Neural progenitor cell (in vitro differentiated cells): Measurements from ENCODE around the gene SMAD2. TPM values are rescaled to one million over a fixed set of nuclear protein-coding genes. Genes with fewer than 3 reads are reported as not detected.
A peak's percentile ranks its signal among the peaks of the same experiment; 100 is the strongest.

Experiments
- DNase-seq: peaks from one replicate; pipeline ENCODE4 v3.0.0-alpha.2; 2016; ENCODE audit warnings: low spot score
- H2AFZ ChIP-seq: fragments of 200-600 bp; sonication (generic); replicated peaks from 2 replicates; pipeline ENCODE4 v1.6.1; 2016; ENCODE audit warnings: antibody characterized with exemption
- H3F3A ChIP-seq: fragments of 200-600 bp; sonication (generic); 2 replicates; pipeline ENCODE4 v1.6.1; 2016; ENCODE audit warnings: antibody characterized with exemption, low read depth
- H3K27ac ChIP-seq: fragments of 200-600 bp; sonication (generic); 2 replicates; pipeline ENCODE4 v1.5.1; 2016; ENCODE audit warnings: mild to moderate bottlenecking
- H3K27me3 ChIP-seq: fragments of 200-600 bp; sonication (generic); 2 replicates; pipeline ENCODE4 v1.6.1; 2016; ENCODE audit warnings: mild to moderate bottlenecking, moderate library complexity
- H3K36me3 ChIP-seq: fragments of 200-600 bp; sonication (generic); 2 replicates; pipeline ENCODE4 v1.5.1; 2016
- H3K4me1 ChIP-seq: fragments of 200-600 bp; sonication (generic); 2 replicates; pipeline ENCODE4 v1.6.1; 2016; ENCODE audit warnings: mixed run types
- H3K4me2 ChIP-seq: fragments of 200-600 bp; sonication (generic); 2 replicates; pipeline ENCODE4 v1.6.1; 2016
- H3K4me3 ChIP-seq: fragments of 200-600 bp; sonication (generic); 2 replicates; pipeline ENCODE4 v1.5.1; 2016
- H3K79me2 ChIP-seq: fragments of 200-600 bp; sonication (generic); 2 replicates; pipeline ENCODE4 v1.6.1; 2016; ENCODE audit warnings: low read depth
- H3K9ac ChIP-seq: fragments of 200-600 bp; sonication (generic); 2 replicates; pipeline ENCODE4 v1.6.1; 2016
- H3K9me3 ChIP-seq: fragments of 200-600 bp; sonication (generic); 2 replicates; pipeline ENCODE4 v1.5.1; 2016; ENCODE audit warnings: low read depth
- H4K20me1 ChIP-seq: fragments of 200-600 bp; sonication (generic); 2 replicates; pipeline ENCODE4 v1.6.1; 2016; ENCODE audit warnings: low read depth
- H3K27ac Mint-ChIP-seq: 3 replicates; pipeline ENCODE4 v1.8.0; 2021; ENCODE audit warnings: mixed read lengths
- H3K27me3 Mint-ChIP-seq: 2 replicates; pipeline ENCODE4 v1.8.0; 2022; ENCODE audit warnings: low read depth, mild to moderate bottlenecking, inconsistent platforms, moderate library complexity, mixed read lengths; ENCODE audit not compliant: insufficient read depth
- H3K36me3 Mint-ChIP-seq: 3 replicates; pipeline ENCODE4 v1.8.0; 2021; ENCODE audit warnings: mixed read lengths
- H3K4me1 Mint-ChIP-seq: 3 replicates; pipeline ENCODE4 v1.8.0; 2021; ENCODE audit warnings: mixed read lengths
- H3K4me3 Mint-ChIP-seq: 3 replicates; pipeline ENCODE4 v1.8.0; 2021; ENCODE audit warnings: mild to moderate bottlenecking, moderate library complexity, mixed read lengths
- H3K9me3 Mint-ChIP-seq: 3 replicates; pipeline ENCODE4 v1.8.0; 2020; ENCODE audit warnings: mixed read lengths
- CTCF ChIP-seq: fragments of 200-600 bp; sonication (generic); IDR thresholded peaks from 2 replicates; pipeline ENCODE4 v1.5.1; 2017; ENCODE audit warnings: antibody characterized with exemption, mild to moderate bottlenecking
- EZH2 ChIP-seq: fragments of 200-600 bp; sonication (generic); IDR thresholded peaks from 2 replicates; pipeline ENCODE4 v1.6.1; 2017; ENCODE audit warnings: antibody characterized with exemption, mild to moderate bottlenecking, moderate library complexity
- EZH2phosphoT487 ChIP-seq: fragments of 200-600 bp; sonication (generic); IDR thresholded peaks from 2 replicates; pipeline ENCODE4 v1.6.1; 2017; ENCODE audit warnings: antibody characterized with exemption
- total RNA-seq: library from RNA; depleted of rRNA; stranded (reverse); fragments of >200 nt; gene quantifications from 2 replicates; pipeline ENCODE4 v1.2.3, GENCODE V29; 2015; ENCODE audit warnings: low replicate concordance

Gene SMAD2
- total RNA-seq, 1 donor from 2014 or later: 233 TPM

- H3K4me3 Mint-ChIP-seq: no peak overlapping the region
- H3K4me1 ChIP-seq: peaks cover 88% of the 10 kb centered on the region
- H4K20me1 ChIP-seq: peaks cover 100% of the 10 kb centered on the region
Observed at GRCh38 chr18:47915930-47916329, 14.5 kb downstream of the SMAD2 start.

GRCh38 chr18:47915229-47915628, 15.2 kb downstream of the SMAD2 start:
- Histone ChIP-seq H3K4me3 (no peak overlapping the region), H3K79me2 (peaks cover 100% of the 10 kb centered on the region), H3K27me3 (no peaks in the 10 kb centered on the region), H2AFZ (no peak overlapping the region), H4K20me1 (peaks cover 100% of the 10 kb centered on the region), H3K4me1 (peaks cover 81% of the 10 kb centered on the region), H3K27ac (peak overlapping the region; percentile 30), H3K9ac (no peak overlapping the region), H3F3A (peaks cover 38% of the 10 kb centered on the region), H3K36me3 (no peaks in the 10 kb centered on the region), H3K9me3 (no peaks in the 10 kb centered on the region), H3K4me2 (peak overlapping the region; percentile 1)
- Mint-ChIP-seq H3K27me3 (no peaks in the 10 kb centered on the region), H3K9me3 (peaks cover 25% of the 10 kb centered on the region), H3K4me3 (no peak overlapping the region), H3K36me3 (peaks cover 60% of the 10 kb centered on the region), H3K4me1 (peaks cover 17% of the 10 kb centered on the region), H3K27ac (no peak overlapping the region)
- TF ChIP-seq EZH2 (no peak), EZH2phosphoT487 (no peak), CTCF (no peak)
- no peak for DNase-seq

More at GRCh38 chr18:47915930-47916329, 14.5 kb downstream of the SMAD2 start:
- no peaks in the 10 kb centered on the region for H3K27me3 ChIP-seq
- H3K9ac ChIP-seq: no peak overlapping the region
- Mint-ChIP-seq H3K9me3 (peaks cover 24% of the 10 kb centered on the region), H3K36me3 (peaks cover 56% of the 10 kb centered on the region), H3K27me3 (no peaks in the 10 kb centered on the region), H3K27ac (no peak overlapping the region), H3K4me1 (peaks cover 17% of the 10 kb centered on the region)
- H3K79me2 ChIP-seq: peaks cover 100% of the 10 kb centered on the region
- no peak for TF ChIP-seq CTCF
- TF ChIP-seq EZH2phosphoT487: no peak
- no peak for TF ChIP-seq EZH2
- no peak overlapping the region for H3K27ac ChIP-seq
- H2AFZ ChIP-seq: no peak overlapping the region
- H3K4me3 ChIP-seq: no peak overlapping the region
- no peaks in the 10 kb centered on the region for H3K9me3 ChIP-seq
- peak overlapping the region; percentile 1 for H3K4me2 ChIP-seq
- peaks cover 38% of the 10 kb centered on the region for H3F3A ChIP-seq
- no peak for DNase-seq
- no peaks in the 10 kb centered on the region for H3K36me3 ChIP-seq

- peaks cover 100% of the 10 kb centered on the region for H3K79me2 ChIP-seq
- H3K27me3 ChIP-seq: no peaks in the 10 kb centered on the region
- peak overlapping the region; percentile 48 for H3K27ac Mint-ChIP-seq
- no peaks in the 10 kb centered on the region for H3K4me1 Mint-ChIP-seq
- H3K9me3 Mint-ChIP-seq: peaks cover 33% of the 10 kb centered on the region
- H3F3A ChIP-seq: peaks cover 25% of the 10 kb centered on the region
- H3K4me3 Mint-ChIP-seq: no peak overlapping the region
- no peak for DNase-seq
- no peak overlapping the region for H3K9ac ChIP-seq
- peaks cover 59% of the 10 kb centered on the region for H3K36me3 Mint-ChIP-seq
- H3K36me3 ChIP-seq: peaks cover 3% of the 10 kb centered on the region
- peaks cover 99% of the 10 kb centered on the region for H4K20me1 ChIP-seq
- peaks cover 58% of the 10 kb centered on the region for H3K4me1 ChIP-seq
- peak overlapping the region; percentile 13 for H3K27ac ChIP-seq
- H3K9me3 ChIP-seq: no peaks in the 10 kb centered on the region
- H2AFZ ChIP-seq: no peak overlapping the region
- no peak for TF ChIP-seq CTCF
- TF ChIP-seq EZH2phosphoT487: no peak
- TF ChIP-seq EZH2: no peak
- H3K27me3 Mint-ChIP-seq: no peaks in the 10 kb centered on the region
- H3K4me3 ChIP-seq: no peak overlapping the region
- no peak overlapping the region for H3K4me2 ChIP-seq
Observed at GRCh38 chr18:47912794-47913585, 17.5 kb downstream of the SMAD2 start.
